HuH-7 (cell line): Measurements from ENCODE around the gene SPON1.
"Not testable (repeated sequence)": the region's sequence is repeated elsewhere in the genome, so short reads cannot be mapped to it uniquely, and the experiment has no call there.

Source experiments
- DNase-seq: peaks from one replicate; pipeline ENCODE4 v3.0.0; 2011; ENCODE audit warnings: low spot score

Gene SPON1

GRCh38 chr11:13983081-13983751 lies 20.7 kb downstream of the SPON1 start:
- DNase-seq = no peak

- DNase-seq = no peak
These were observed 22.3 kb downstream of the SPON1 start for GRCh38 chr11:13984616-13985450.

- not testable (repeated sequence) for DNase-seq
These were observed 24.2 kb downstream of the SPON1 start for GRCh38 chr11:13986695-13987094.

GRCh38 chr11:13992158-13992856 lies 29.8 kb downstream of the SPON1 start:
- not testable (repeated sequence) for DNase-seq

DNA sequence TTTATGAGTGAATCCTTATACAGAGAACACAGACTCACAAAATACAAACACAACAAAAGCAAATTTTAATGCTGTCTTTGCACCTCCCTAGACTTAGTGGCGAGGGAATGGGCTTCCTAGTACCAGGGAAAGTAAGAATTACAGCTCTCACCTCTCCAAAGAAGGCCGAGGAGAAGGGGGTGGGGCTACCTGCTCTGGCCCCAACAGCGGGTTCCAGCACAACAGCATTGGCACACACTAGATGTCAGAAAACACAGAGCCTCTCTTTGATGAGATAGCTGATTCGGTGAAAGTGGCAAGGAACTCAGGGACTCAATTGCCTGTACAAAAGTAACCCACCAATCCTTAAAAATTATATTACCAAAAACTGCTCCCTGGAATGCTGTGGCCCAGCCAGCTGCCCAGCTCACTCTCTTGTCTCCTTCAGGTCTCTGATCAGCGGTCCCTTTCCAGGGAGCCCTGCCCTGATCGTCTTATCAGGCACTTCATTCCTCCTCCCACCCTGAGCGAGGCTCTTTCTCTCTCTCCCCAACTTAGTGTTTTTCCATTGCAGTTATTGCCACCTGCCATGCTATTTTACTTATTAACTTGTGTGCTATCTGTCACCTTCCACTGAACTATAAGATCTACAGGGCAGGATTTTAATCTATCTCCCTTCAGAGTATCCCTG lies 30.7 kb downstream of the SPON1 start:
- no peak for DNase-seq

DNA sequence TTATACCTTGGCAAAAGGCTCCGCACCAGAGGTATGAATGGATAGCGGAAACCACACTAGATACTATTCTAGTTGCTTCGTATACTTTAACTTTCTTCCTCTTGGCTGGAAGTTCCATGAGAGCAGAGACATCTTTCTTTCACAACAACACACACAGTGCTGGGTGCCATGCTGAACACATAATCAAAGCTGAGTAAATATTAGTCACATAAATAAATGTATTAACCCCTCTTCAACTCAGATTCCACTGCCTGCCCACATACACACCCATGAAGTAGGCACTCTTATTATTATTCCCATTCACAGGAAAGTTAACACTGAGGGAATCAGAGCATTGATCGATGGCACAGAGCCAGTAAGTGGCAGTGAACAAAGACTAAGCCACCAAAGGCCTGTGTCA lies 35.4 kb downstream of the SPON1 start:
- DNase-seq = no peak

DNA sequence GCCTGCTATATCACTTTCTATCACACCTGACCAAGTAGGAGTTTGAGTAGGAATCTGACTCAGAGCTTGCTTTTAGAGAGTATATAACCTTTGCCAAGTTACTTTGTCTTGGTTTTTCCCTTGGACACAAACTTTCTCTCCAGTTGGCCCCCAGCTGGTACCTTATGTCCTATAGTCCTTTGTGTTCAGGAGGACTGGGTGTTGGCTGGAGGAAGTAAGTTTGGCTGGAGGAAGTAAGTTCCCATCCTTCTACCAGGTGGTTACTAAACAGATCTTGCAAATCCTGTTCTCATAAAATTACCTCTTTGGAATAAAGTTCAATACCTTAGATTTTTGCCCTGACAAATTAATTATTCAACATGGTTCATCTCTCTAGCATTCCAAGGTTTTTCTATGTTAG lies 37.2 kb downstream of the SPON1 start:
- DNase-seq = no peak

DNA sequence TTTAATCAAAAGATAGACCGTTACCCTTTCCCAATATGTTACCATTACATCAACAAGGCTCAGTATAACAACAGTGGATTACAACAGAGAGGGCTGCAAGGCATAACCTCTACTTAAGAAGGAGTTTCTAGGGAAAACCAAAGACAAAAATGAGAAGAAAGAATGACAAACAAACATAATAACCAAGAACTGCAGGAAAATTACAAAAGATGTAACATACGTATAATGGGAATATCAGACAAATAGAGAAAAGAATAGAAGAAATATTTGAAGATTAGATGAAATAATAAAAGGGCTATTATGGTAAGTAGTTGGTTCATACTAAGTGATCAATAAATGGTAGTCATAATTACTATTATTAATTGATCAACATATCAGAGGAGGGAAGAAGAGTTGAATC lies 39.1 kb downstream of the SPON1 start:
- no peak for DNase-seq

DNA sequence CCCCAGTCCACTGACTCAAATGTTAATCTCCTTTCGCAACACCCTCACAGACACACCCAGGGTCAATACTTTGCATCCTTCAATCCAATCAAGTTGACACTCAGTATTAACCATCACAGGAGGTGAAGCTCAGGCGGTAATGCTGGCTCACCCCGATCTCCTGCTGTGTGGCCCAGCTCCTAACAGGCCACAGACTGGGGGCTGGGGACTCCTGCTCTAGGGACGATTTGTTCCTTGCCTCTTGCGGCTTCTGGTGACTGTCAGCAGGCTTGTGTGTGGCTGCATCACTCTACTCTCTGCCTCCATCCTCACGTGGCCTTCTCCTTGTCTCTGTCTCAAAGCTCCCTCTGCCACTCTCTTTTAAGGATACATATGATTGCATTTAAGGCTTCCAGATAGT lies 45.0 kb downstream of the SPON1 start:
- no peak for DNase-seq

GRCh38 chr11:14010665-14011064 lies 48.1 kb downstream of the SPON1 start:
- no peak for DNase-seq

DNA sequence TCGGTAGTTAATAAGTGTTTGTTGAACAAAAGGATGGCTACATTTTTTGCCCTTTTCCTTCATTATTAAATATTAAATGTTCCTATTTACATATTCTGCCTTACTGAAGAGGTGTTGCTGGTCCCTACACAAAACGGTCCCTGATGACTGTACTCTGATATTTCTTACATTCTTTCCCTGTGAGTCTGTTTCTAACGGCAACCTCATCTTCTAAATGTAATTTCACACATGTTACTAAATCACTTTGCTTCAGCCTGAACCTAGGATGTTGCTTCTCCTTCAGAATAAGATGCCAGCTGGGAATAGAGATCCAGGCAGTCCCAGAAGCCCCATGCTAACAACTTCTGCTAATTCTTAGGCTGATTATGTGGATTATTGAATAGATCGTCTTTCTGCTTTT lies 50.3 kb downstream of the SPON1 start:
- no peak for DNase-seq

DNA sequence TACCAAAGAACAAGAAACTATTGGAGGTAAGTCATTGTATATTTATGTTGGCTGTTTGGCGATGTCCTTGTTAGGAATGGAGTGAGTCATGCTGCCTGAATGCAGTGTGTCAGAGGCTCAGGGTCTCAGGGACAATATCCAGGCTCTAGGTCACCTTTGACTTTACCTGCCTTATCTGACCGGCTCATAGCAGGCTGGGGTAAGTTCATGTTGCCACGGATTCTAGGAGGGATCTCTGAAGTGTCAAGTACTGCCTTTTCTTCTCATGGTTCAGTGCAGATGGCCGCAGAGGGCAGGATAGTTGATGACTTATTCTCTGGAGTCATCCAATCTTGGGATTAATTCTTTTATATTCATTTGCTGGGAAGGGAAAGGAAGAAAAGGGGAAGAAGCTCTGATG lies 53.2 kb downstream of the SPON1 start:
- peak; percentile 17 for DNase-seq

GRCh38 chr11:14018441-14018840 lies 55.9 kb downstream of the SPON1 start:
- no peak for DNase-seq

DNA sequence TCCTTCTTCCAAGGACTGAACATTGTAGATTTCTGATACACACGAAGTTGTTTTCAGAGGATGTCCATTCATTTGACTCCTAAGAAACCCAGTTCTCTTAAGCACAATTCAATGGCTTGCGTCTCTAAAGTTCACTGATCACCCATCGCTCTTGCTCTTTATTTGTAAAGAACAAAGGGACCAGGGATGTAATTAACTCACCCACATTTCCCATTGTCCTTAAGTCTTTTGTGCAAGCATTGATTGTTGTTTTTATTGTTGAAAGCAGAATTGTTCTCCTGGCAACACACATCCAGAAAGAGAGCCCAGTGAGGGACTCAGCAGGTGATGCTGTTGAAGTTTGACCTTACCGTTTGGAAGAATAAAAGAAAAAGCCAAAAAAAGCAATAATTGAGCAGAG lies 59.2 kb downstream of the SPON1 start:
- DNase-seq = no peak

DNA sequence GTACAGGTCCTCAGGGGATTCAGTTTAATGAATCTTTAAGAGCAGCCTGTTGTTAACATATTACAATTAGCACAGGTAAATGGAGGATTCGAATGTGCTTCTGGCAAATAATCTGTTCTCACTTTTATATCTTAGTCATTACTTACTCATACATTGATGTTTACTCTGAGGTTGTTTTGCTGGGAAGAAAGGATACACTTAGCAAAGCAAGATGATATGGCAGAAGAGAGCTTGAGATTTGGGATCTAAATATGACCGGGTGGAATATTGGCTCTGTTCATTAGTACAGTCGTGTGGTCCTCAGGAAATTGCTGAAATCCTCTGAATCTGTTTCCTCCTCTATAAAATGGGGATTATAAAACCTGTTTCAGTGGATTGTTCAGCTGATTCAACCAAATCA lies 59.7 kb downstream of the SPON1 start:
- DNase-seq = no peak

- DNase-seq = no peak
These were observed 60.3 kb downstream of the SPON1 start for GRCh38 chr11:14022821-14023220.

- DNase-seq = no peak
These were observed 64.4 kb downstream of the SPON1 start for GRCh38 chr11:14026961-14027360.

- no peak for DNase-seq
These were observed 65.0 kb downstream of the SPON1 start for GRCh38 chr11:14027525-14027924.

- no peak for DNase-seq
These were observed 66.9 kb downstream of the SPON1 start for GRCh38 chr11:14029440-14029839.

GRCh38 chr11:14029971-14030920 lies 67.7 kb downstream of the SPON1 start:
- DNase-seq = no peak

DNA sequence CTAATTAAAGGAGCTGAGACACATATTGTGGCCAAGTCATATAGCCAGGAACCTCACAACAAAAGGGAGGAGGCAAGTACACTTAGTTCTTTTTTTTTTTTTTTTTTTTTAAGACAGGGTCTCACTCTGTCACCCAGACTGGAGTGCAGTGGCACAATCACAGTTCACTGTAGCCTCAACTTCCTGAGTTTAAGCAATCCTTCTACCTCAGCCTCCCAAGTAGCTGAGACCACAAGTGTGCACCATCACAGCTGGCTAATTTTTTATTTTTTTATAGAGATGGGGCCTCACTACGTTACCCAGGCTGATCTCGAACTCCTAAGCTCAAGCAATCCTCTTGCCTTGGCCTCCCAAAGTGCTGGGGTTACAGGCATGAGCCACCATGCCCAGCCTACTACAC lies 73.0 kb downstream of the SPON1 start:
- DNase-seq = not testable (repeated sequence)
